Skin epidermis (tissue), 12 donors: ENCODE data around the gene HLA-F.

Experiments used
- H3K27ac ChIP-seq, 21 experiments: fragments of 200-600 bp; sonication (generic) in 11 of 21; one replicate each; pipeline ENCODE4 v1.5.0; 2020; ENCODE audit warnings: mild to moderate bottlenecking in 3 of 21, inconsistent platforms in 2 of 21, moderate library complexity in 2 of 21
- H3K4me3 ChIP-seq, 7 experiments: fragments of 200-600 bp; sonication (generic) in 2 of 7; one replicate each; pipeline ENCODE4 v1.5.0; 2020; ENCODE audit warnings: inconsistent platforms in 2 of 7, mild to moderate bottlenecking in 2 of 7, moderate library complexity in 1 of 7

The HLA-F gene

DNA sequence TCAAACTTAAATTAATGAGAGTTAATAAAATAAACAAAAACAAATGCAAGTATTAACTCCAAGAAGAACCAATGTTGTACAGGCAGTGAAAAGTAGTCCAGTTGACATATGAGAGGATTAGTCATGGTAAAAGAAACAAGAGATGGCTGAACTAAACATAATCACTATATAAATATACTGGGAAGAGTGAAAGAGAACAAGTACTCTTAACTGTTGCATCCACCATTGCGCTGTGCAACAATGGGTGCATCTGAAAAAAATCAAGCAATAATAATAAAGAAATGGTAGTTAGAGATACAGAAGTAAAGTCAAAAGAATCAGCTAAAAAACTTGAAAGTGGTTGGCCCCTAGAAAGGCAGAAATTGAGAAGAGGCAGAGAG, 16.6 kb downstream of the HLA-F start:
- H3K27ac ChIP-seq: no peak overlapping the region
- no peak overlapping the region for H3K4me3 ChIP-seq

DNA sequence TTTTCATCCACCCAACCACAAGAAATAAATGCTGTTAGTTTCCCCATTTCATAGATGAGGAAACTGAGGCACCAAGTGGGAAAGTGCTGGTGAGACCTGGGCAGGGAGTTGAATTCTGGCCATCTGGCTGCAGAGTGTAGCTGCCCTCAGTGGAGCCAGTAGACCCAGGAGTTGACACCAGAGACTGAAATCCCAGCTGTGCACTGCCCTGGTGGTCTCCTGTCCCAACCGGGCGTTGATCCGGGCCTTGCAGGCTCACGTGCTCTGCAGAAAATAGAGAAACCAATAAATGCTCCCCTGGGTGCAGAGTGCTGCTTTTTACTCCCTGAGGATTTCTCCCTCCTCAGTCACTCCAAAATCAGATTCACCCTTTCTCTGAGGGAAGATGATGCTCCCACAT, 18.4 kb downstream of the HLA-F start:
- H3K27ac ChIP-seq: no peak overlapping the region
- no peak overlapping the region for H3K4me3 ChIP-seq

DNA sequence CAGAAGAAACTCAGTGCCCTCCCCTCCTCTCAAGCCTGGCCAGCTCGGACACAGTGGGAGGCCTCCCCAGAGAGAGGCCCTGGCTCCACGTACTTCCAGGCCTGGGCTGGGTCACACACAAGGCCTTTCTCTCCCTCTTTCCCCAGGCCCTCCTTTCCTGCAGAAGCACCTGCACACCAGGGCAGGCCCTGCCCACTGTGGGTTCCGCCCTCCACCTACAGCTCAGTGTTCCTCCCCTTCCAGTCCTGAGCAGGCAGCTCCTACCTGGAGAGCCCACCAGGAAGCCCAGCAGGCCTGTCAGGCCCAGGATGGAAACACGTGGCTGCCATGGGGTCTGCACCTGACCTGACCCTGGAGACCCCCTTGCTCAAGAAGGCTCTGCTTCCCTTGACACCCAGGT, 18.9 kb downstream of the HLA-F start:
- Histone ChIP-seq H3K27ac (no peak overlapping the region), H3K4me3 (no peak overlapping the region)

DNA sequence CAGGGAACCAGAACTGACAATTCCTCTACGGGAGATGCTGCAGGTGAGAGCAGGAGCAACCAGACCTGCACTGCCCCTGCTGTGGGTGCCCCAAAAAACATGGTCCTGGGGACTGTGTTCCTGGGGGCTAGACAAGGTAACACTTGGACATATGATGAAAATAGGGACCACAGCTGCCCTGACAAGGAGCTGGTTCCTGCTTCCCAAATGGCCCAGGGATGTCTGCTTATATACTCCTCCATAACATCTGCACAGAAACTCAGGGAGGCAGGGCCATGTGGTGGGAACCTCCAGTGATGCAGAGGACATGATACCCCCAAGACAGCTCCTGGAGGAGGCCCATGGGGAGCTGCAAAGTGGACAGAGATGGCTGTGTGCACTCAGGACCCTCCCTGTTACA, 19.8 kb downstream of the HLA-F start:
- no peak overlapping the region for H3K27ac ChIP-seq
- H3K4me3 ChIP-seq: no peak overlapping the region

DNA sequence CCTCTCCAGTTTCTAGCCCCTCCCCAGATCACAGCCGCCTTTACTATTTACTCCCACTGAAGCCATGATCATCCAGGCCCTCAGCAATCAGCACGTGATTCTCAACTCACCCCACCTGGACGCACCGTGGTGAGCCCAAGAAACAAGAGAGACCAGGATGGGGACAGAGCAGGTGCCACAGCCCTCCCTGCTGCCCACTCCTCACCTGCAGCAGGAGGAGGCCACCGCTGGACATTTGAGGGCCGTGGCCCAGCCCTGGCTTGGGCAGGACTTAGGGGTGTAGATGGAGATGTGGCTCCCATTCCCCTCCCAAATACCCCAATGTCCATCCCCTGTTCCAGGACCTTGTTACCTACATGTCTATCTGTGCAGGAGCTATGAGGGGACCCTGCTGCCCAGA, 20.3 kb downstream of the HLA-F start:
- H3K4me3 ChIP-seq: no peak overlapping the region
- no peak overlapping the region for H3K27ac ChIP-seq

DNA sequence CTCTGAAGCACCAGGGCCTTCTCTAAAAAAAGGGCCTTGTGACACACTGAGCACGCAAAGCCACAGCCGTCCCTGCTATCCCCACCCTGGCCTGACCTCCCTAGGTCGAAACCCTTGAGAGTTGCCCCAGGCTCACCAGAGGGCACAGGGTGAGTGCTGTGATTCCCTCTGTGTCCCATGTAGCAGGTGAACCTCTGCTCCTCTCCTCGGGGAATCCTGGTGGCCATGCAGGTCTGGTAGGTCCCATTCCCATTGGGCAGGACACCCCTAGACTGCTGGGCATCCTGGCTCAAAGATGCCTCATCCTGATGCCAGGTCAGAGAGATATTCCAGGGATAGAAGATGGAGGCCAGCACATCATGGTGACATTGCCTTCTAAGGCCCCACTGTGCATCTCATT, 20.9 kb downstream of the HLA-F start:
- H3K4me3 ChIP-seq: no peak overlapping the region
- H3K27ac ChIP-seq: no peak overlapping the region

DNA sequence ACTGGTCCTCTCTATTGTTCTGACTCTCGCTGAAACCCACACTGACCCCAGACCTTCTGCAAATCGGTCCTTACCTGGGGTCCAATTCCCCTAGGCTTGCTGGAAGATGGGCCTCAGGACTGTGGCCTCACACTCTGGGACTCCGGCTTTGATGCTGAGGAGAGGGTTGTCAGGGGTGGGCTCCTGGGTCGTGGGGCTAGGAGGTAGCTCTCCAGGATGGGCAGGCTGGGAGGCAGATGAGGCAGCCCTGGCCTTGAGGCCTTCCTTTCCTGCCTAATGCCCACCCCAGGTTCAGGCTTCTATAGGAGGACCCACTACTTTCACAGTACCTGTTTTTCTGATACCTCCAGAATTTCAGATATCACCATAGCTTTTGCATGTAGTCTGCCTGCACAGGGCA, 21.4 kb downstream of the HLA-F start:
- no peak overlapping the region for H3K27ac ChIP-seq
- H3K4me3 ChIP-seq: no peak overlapping the region

DNA sequence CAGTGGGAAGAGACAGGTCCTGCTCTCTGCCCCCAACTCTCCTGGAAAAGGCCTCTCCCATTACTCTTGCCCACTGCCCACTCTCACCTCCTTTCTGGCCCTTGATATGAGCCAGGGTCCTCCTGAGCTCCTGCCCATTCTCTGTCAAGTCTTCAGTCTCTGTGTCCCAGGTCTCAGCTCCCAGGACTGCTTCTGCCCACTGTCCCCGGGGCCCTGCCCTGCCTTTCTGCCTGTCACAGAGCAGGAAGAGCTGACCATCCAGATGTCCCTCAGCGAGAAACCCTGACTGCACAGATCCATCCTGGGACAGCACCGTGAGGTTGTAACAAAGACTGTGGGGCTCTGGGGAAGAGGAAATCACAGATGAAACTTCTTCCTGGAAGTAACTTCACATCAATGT, 22.2 kb downstream of the HLA-F start:
- no peak overlapping the region for H3K4me3 ChIP-seq
- H3K27ac ChIP-seq: no peak overlapping the region

DNA sequence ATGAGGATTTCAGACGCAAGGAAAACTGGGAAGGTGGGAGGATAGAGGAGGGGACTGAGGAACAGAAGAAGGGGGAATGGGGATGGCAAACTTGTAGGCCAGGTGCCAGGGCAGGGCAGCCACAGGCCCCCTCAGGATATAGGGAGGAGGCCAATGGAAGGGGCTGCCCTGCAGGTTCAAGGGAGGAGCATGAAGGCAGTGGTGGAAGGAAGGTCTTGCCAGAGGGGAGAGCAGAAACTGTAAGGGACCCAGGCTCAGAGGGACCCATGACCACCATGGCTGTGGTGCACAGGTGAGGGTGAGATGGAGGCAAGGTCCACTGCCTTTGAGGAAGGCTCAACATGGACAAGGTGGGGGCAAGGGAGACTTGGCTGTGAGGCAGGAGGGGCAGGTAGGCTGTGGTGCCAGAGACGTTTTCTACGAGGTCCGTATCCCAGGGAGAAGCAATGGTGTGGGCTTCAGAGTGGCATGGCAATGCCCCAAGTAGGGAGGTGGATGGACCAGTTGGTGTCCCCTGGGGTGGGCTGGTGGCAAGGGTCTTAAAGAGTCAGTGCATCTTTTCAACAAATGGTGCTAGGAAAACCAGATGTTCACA, 22.7 kb downstream of the HLA-F start:
- Histone ChIP-seq H3K4me3 (no peak overlapping the region), H3K27ac (no peak overlapping the region)

DNA sequence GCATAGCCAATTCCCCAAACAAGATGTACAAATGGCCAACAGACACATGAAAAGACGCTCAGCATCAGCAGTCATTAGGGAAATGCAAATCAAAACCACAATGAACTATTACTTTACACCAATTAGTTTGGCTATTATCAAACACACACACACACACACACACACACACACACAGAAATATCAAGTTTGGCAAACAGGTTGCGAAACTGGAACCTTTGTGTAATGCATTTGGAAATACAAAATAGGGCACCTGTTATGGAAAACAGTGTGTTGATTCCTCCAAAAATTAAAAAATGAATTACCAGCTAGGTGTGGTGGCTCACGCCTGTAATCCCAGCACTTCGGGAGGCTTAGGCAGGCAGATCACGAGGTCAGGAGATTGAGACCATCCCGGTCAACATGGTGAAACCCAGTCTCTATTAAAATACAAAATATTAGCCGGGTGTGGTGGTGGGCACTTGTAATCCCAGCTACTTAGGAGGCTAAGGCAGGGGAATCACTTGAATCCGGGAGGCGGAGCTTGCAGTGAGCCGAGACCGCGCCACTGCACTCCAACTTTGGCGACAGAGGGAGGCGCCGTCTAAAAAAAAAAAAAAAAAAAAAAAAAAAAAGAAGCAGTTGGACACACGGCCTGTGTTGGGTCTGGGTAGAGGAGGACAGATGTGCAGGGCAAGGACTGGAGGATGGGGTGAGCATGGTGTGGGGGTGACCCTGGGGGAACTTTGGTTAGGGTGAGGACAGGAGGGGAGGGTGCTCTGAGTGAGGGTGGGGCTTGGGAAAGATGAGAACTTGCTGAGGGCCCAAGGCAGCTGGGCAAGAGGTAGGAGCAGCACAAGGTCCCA, 23.8 kb downstream of the HLA-F start:
- H3K27ac ChIP-seq: no peak overlapping the region
- H3K4me3 ChIP-seq: no peak overlapping the region

DNA sequence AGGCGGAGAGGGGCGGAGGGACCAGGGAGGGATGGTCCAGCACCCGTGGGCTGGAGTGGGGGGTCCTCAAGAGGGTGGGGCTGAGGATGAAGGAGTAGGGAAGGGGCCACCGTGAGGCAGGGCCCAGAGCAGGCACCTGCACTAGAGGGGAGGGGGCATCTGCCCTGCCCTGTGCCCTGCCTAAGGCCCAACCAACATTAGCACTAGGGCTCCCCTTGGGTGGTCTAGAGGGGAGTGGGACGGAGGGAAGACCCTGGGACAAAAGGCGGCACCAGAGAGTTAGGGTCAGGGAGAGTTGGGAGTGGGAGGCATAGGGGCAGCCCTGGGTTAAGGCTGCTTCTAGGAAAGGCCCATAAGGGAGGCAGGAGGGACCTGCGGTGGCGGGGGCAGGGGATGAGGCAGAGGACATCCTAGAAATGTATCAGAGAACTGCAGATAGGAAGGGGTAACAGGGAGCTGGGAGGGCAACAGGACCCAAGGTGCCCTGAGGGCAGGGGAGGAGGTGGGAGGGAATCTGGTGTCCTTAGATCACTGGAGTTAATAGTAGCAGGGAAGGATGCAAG, 24.5 kb downstream of the HLA-F start:
- Histone ChIP-seq H3K4me3 (peak overlapping the region in 6 of 7 experiments; percentile 45 to 74 (median 72)), H3K27ac (peak overlapping the region in 1 of 21 experiments; percentile 78)

DNA sequence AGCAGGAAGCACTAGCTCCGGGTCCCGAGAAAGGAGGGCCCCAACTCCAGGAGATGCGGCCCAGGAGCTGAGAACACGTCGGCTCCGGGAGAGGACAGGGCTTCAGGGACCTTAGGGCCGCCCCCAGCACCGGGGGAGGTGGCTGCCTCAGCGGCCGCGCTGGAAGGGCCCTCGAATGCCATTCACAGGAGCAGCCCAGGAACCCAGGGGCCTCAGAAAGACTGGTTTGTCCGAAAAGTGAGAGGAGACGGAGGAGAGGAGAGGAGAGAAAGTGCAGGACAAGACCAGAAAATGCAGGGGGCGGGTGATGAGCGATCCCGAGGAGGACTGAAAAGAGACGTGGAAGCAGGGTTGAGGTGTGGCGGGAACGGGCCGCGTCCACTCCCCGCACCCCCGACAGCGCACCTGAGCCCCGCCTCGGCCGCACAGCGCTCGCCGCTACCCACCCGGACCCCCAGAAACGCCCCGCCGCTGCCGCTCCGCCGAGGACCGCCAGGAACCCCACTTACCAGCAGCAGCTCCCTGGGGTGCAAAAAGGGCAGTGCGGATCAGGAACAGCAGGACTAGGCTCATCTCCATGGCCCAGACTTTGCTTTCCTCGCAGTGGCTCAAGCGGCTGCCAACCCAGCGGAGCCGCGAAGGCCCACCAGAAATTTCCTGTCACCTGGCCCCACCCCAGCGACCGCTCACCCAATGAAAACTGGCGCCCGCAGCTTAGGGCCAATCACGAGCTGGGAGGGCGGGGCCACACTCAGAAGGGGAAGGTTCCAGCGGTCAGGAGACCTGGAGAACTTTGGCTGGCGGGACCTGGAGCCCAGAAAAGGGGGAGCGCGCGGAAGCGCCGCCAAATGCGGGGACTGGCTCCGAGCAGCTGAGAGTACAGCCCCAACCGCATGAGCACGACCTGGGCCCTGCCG, 25.4 kb downstream of the HLA-F start:
- H3K27ac ChIP-seq: peak overlapping the region in 15 of 21 experiments; percentile 10 to 81 (median 72)
- peak overlapping the region; percentile 45 to 74 (median 71) for H3K4me3 ChIP-seq

DNA sequence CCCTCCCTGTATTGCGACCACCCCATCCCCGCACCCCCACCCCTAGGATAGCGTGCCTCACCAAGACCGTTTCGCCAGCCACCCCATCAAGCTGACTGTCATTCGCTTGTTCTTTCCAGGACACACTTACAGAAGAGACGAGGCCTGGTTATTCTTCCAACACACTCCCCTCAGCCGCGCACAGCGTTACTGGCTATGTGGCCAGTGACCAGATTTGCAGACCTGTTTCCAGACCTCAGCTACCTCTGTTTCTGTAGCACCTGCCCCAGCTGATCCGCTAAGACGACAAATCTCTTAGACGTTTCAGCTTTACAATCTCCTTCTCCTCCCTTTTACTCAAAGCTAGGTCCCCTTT, 26.1 kb downstream of the HLA-F start:
- peak overlapping the region; percentile 45 to 74 (median 71) for H3K4me3 ChIP-seq
- H3K27ac ChIP-seq: peak overlapping the region in 10 of 21 experiments; percentile 1 to 80 (median 72)

DNA sequence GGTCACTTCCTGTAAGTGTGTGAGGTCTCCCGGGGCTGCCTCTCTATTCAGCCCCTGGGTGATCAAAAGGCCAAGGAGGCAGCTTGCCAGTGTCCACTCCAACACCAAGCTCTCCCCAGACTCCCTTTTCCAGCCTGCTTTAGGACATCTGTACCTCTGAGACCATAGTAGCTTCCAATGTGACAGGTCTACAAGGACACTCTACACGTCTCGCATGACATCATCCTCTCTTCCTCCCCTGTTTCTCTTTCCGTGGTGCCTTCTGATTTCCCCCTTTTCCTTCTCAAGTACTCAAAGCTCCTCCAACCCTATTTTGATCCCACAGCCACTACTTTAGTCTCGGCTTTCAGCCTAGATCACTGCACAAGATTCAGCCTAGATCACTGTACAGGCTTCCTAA, 26.4 kb downstream of the HLA-F start:
- peak overlapping the region in 7 of 21 experiments; percentile 1 to 78 (median 72) for H3K27ac ChIP-seq
- peak overlapping the region in 4 of 7 experiments; percentile 70 to 74 (median 72) for H3K4me3 ChIP-seq

DNA sequence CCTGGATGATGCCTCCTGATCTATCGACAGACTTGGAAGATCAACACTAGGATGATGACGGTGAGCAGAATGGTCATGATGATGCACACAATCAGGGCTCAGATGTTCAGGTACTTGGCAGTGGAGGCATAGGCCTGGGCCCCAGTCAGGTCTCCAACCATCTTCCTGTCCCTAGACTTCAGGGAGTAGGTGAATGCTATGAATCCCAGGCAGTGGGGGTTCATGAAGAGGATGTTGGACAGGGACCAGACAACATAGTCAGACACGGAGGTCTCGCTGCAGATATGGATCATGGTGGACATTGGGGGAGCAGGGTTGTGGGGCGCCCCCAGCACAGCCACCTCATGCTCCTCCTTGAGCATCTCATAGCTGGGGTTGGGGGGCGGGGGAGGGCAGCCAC, 27.5 kb downstream of the HLA-F start:
- no peak overlapping the region for H3K4me3 ChIP-seq
- H3K27ac ChIP-seq: no peak overlapping the region

DNA sequence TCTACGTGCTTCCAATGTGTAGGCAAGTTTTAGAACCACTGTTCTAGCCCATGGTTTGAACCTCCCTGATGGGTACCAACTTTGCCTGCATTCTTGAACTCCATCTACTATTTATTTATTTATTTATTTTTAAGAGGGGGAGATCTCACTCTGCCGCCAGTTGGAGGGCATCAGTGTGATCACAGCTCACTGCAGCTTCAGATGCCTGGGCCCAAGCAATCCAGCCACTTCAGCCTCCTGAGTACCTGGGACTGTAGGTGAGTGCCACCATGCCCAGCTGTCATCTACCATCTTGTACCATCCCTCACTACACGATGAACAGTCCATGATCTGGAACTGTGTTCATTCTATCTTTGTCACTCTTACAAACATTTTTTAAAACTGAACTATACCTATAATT, 28.2 kb downstream of the HLA-F start:
- H3K4me3 ChIP-seq: peak overlapping the region in 1 of 7 experiments; percentile 59
- peak overlapping the region in 4 of 21 experiments; percentile 80 to 87 (median 86) for H3K27ac ChIP-seq

DNA sequence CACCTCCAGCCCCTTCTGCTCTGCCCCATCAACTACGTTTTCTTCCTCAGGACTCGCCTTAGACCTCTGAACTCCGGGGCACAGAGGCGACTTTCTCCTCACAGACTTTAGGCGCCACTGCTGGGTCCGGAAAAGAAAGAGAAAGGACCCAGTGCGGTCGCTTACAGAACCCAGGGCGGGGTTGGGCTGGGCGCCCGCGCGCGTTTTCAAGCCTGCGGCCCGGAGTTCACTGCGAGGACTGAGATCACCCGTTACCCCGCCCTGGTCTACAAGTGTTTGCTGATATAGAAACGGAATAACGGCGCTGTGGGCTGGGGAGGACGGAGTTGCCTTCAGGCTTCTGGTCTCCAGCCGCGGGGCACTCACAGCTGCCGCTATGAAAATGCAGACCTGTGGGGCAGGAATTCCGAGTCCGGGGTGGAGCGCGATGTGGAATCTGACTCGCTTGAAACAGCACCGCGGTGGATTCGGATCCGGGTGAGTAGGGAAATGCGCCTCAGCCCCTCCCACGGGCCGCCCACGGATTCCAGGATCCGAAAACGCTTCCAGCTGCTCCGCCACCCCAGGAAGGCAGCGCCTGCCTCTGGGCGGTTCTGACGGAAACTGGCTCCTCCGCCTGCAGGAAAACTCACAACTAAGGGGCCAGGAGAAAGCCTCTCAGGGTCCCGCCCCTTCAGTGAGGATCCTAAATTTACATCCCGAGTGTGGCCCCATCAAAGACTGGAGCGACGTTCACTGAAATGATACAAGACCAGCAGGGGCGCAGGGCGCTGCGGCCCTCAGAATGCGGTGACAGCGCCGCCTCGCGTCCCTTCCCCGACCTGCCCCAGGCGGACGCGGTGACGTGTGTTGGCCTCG, 29.4 kb downstream of the HLA-F start:
- H3K27ac ChIP-seq: peak overlapping the region; percentile 32 to 88 (median 82)
- peak overlapping the region; percentile 38 to 65 (median 46) for H3K4me3 ChIP-seq

DNA sequence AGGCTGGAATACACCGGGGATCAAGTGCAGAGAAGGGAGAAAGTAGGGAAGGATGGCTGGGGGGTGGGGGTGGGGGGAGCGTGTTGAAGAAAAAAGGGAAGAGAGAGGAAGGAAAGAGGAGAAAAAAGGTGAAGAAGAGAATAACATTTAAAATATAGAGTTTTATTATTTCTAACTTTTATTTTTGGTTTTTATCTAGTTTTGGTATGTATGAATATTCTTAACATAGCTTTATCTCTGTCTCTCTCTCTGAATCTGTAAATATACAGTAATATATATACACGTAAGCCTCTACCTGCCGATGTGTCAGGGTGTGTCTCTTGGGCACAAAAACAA, 30.0 kb downstream of the HLA-F start:
- Histone ChIP-seq H3K27ac (peak overlapping the region in 14 of 21 experiments; percentile 66 to 88 (median 86)), H3K4me3 (peak overlapping the region; percentile 38 to 65 (median 46))

DNA sequence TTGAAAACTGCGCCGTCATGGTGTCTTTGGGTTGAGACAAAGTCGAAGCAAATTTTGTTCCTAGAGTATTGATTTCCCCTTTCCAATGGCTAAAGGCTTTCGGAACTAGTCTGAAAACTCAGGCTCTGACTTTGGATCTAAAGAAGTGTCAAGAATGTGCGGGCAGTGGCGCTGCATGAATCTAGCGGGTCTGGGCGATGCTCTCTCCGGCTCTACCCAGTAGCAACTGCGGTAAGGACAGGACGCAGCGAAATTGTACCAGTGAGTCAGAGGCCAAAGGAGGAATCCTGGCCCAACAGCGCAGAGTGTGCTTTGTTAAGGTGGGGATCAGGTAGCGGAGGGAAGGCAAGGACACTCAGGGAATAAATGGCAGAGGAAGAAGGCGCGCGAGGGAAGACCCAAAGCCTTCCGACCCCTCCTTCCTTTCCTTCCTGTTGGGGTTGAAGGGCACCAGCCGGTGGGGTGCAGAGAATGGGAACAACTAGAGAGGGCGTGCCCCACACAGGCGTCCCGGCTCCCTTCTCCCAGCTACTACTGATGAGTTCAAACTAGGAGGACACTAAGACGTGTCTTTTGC, 32.1 kb downstream of the HLA-F start:
- H3K27ac ChIP-seq: no peak overlapping the region
- H3K4me3 ChIP-seq: no peak overlapping the region
